Stimulated activated naive CD8-positive, alpha-beta T cell treated with anti-CD3 and anti-CD28 coated beads, Interleukin-15, Interleukin-2, amounts not matched to agents 100 ng/mL and 50 ng/mL, for 24 hours (primary cell): ENCODE measurements around the gene DIO2.

ENCODE experiments used
- H3K27ac Mint-ChIP-seq: one replicate; pipeline ENCODE4 v1.8.0; 2021; ENCODE audit warnings: mild to moderate bottlenecking, mixed read lengths
- H3K27me3 Mint-ChIP-seq: one replicate; pipeline ENCODE4 v1.8.0; 2021; ENCODE audit warnings: mixed read lengths
- H3K36me3 Mint-ChIP-seq: one replicate; pipeline ENCODE4 v1.8.0; 2021; ENCODE audit warnings: low read depth, mixed read lengths
- H3K4me1 Mint-ChIP-seq: one replicate; pipeline ENCODE4 v1.8.0; 2021; ENCODE audit warnings: low read depth, mixed read lengths
- H3K4me3 Mint-ChIP-seq: one replicate; pipeline ENCODE4 v1.8.0; 2021; ENCODE audit warnings: mild to moderate bottlenecking, mixed read lengths
- H3K9me3 Mint-ChIP-seq: one replicate; pipeline ENCODE4 v1.8.0; 2021; ENCODE audit warnings: mixed read lengths

The DIO2 gene

DNA sequence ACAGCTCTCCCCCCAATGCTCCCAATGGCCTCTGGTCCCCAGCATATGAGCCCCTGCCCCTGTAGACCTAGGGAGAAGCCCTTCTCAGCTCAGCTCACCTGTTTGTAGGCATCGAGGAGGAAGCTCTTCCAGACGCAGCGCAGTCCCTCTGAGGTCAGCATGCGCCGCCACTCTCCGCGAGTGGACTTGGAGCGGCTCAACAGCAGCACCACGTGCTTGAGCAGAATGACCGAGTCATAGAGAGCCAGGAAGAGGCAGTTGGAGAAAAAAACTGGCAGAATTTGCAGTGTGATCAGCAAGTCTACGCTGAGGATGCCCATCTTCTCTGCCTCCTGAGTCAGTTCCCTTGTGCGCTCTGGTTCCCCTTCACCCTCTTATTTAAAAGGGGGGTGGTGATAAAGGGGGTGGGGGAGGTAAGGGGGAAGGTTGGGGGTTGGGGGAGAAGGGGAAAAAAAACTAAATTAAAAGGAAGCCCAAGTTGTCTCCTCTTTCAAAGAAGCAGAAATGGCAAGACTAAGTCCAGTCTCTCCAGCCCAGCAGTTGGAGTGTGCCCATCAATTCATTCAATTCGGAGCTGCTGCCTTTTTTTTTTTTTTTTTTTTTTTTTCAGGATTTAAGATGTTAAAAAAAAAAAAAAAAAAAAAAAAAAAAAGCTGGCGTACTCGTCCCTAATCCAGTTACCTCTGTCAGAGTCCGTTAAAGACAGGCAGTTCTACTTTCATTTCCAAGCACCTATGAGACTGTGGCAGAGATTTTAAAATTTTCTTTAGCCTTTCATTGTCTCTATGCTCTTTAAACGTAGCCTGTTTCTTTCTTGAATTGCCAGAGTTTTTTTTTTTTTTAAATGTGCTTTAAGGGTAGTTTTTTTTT lies at the start of gene DIO2:
Gene DIO2, minus strand, starts transcription at position 352 of the 870 bp plus-strand sequence. Its CDS starts 32 bp downstream, at position 320.
- no peaks in the 10 kb centered on the region for H3K27me3 Mint-ChIP-seq
- no peak within 1 kb of the TSS for H3K27ac Mint-ChIP-seq
- no peak within 1 kb of the TSS for H3K4me3 Mint-ChIP-seq
- H3K9me3 Mint-ChIP-seq, result no peaks in the 10 kb centered on the region
- H3K4me1 Mint-ChIP-seq, result no peaks in the 10 kb centered on the region
- no peaks in the 10 kb centered on the region for H3K36me3 Mint-ChIP-seq

GRCh38 chr14:80260645-80261044 lies 49.3 kb upstream of the DIO2 start:
- peaks cover 11% of the 10 kb centered on the region for H3K9me3 Mint-ChIP-seq
- H3K36me3 Mint-ChIP-seq, result no peaks in the 10 kb centered on the region
- H3K4me3 Mint-ChIP-seq, result no peak overlapping the region
- H3K4me1 Mint-ChIP-seq, result no peaks in the 10 kb centered on the region
- no peak overlapping the region for H3K27ac Mint-ChIP-seq
- H3K27me3 Mint-ChIP-seq, result no peaks in the 10 kb centered on the region

GRCh38 chr14:80239631-80240030 lies 28.3 kb upstream of the DIO2 start:
- Mint-ChIP-seq H3K27me3 (no peaks in the 10 kb centered on the region), H3K4me1 (no peaks in the 10 kb centered on the region), H3K36me3 (no peaks in the 10 kb centered on the region), H3K9me3 (peaks cover 25% of the 10 kb centered on the region), H3K4me3 (no peak overlapping the region), H3K27ac (no peak overlapping the region)

DNA sequence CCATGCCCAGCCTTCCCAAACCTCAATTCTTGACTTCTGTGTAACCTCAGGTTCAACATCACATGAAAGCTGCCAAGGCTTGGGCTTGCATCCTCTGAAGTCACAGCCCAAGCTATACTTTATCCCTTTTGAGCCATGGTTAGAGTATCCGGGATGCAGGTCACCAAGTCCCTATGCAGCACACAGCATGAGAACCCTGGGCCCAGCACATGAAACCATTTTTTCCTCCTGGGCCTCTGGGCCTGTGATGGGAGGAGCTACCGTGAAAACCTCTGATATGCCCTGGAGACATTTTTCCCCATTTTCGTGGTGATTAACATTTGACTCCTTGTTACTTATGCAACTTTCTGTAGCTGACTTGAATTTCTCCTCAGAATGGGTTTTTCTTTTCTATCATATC lies 25.8 kb upstream of the DIO2 start:
- Mint-ChIP-seq H3K4me3 (no peak overlapping the region), H3K36me3 (no peaks in the 10 kb centered on the region), H3K27me3 (no peaks in the 10 kb centered on the region), H3K27ac (no peak overlapping the region), H3K9me3 (peaks cover 22% of the 10 kb centered on the region), H3K4me1 (no peaks in the 10 kb centered on the region)

DNA sequence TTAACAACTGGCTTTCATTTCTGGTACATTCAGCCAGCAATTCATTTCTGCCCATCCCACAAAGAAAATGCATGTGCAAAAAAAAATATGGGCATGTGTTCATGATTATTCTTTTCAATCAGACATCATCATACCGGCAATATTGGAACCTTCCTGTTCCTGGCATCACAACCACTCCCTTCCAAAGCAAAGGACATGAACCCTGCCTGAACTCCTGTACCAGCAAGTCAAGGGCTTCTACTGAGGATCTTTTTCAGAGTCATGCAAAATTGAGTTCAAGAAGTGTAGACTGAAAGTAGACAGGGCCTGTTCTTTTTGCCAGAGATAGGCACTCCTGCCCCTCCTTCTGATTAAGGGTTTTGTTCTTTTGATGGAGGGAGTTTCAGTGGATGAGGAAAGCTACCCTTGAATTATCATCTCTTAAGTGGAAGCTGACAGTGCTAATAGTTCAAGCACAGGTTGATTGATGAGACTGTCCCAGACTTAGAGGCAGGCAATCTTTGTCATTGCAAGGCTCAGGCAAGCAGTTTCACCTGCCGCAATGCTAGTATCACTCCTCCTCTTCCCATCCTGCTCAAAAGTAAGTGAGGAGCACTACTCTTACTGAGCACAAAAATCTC lies 22.3 kb upstream of the DIO2 start:
- Mint-ChIP-seq H3K4me1 (no peaks in the 10 kb centered on the region), H3K4me3 (no peak overlapping the region), H3K27ac (no peak overlapping the region), H3K27me3 (no peaks in the 10 kb centered on the region), H3K36me3 (no peaks in the 10 kb centered on the region), H3K9me3 (peaks cover 22% of the 10 kb centered on the region)

DNA sequence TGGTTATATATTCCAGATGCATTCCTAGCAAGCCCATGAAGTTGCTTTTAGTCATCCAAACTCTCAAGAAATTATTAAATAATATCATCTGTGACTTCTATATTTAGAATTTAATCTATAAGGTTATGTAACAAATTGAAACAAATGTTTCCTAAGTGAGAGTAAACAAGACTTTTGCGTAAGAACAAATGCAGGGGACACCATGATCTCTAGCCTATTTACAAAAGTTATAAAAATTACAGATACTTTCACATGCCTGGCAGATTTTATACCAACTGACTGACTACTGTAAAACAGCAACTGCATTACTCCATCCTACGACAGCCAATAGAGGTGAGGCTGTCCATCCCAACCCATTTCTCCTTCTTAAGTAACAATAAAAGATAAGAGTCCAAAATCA lies 20.4 kb upstream of the DIO2 start:
- Mint-ChIP-seq H3K4me1 (no peaks in the 10 kb centered on the region), H3K36me3 (no peaks in the 10 kb centered on the region), H3K27ac (no peak overlapping the region), H3K27me3 (no peaks in the 10 kb centered on the region), H3K9me3 (peaks cover 17% of the 10 kb centered on the region), H3K4me3 (no peak overlapping the region)

GRCh38 chr14:80223696-80224465 lies 12.6 kb upstream of the DIO2 start:
- Mint-ChIP-seq H3K9me3 (peaks cover 11% of the 10 kb centered on the region), H3K27ac (no peak overlapping the region), H3K36me3 (no peaks in the 10 kb centered on the region), H3K4me1 (no peaks in the 10 kb centered on the region), H3K4me3 (no peak overlapping the region), H3K27me3 (no peaks in the 10 kb centered on the region)

DNA sequence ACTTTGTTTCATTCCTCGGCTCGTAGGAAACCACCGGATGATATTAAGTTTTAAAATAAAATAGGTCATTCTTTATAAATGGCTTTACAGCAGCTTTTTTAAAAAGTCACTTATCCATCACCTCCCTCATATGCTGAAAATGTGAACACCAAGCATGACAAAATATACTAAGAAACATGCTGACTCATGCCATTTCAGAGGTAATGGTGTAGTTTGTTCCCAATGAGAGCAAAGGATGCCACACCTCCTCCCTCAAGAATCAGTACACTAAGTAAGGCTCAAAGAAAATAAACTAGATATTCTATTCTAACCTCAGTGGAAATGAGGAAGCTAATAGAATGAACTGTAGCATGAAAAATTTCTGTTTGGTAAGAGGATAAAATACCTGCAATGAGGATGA lies 5.5 kb upstream of the DIO2 start:
- H3K36me3 Mint-ChIP-seq, result no peaks in the 10 kb centered on the region
- no peaks in the 10 kb centered on the region for H3K27me3 Mint-ChIP-seq
- H3K27ac Mint-ChIP-seq, result no peak overlapping the region

DNA sequence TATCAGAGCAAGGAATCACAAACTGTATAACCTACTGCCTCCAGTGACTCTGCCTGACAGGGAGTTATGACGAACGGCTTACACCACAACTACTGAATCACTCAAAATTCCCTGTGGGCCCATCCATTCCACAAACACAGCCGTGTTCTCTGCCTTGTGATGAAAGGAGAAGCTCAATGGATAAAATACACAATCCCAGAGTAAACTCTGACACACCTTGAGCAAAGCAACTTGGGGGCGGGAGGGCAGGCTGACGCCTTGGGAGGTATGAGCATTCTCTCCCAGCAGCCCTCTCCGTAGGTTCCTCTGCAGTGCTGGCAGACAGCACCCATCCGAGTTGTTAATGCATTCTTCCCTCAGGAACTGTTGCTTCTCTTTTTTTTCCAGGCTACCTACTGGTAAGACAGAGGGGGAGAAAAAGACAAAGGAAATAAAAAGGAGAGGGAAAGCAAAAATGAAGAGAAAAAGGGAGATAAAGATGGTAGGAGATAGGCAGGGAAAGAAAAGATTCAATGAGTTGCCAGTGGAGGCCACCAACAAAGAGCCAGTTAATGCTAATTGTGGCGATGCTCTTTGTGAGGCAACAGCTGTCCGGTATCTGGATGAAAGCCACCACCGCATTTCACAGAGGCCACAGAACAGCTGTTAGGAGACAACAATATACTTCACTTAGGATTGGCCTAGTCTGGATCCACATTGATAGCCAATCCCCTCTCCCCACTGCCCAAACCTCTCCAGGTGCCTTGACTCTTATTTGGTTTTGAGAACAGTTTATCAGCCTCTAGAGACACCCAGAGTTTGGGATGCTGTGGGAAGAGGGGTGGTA lies 4.7 kb upstream of the DIO2 start:
- H3K27ac Mint-ChIP-seq, result no peak overlapping the region
- H3K36me3 Mint-ChIP-seq, result no peaks in the 10 kb centered on the region
- no peaks in the 10 kb centered on the region for H3K27me3 Mint-ChIP-seq
- H3K4me1 Mint-ChIP-seq, result no peaks in the 10 kb centered on the region
- peaks cover 6% of the 10 kb centered on the region for H3K9me3 Mint-ChIP-seq
- no peak overlapping the region for H3K4me3 Mint-ChIP-seq

More for the DNA sequence above, 5.5 kb upstream of the DIO2 start:
- Mint-ChIP-seq H3K4me1 (no peaks in the 10 kb centered on the region), H3K4me3 (no peak overlapping the region), H3K9me3 (peaks cover 6% of the 10 kb centered on the region)

- Mint-ChIP-seq H3K4me3 (no peak overlapping the region), H3K27me3 (no peaks in the 10 kb centered on the region), H3K36me3 (no peaks in the 10 kb centered on the region), H3K4me1 (no peaks in the 10 kb centered on the region), H3K27ac (no peak overlapping the region), H3K9me3 (peaks cover 6% of the 10 kb centered on the region)
Measured at GRCh38 chr14:80215081-80215480, 3.8 kb upstream of the DIO2 start.

GRCh38 chr14:80213602-80214001 lies 2.3 kb upstream of the DIO2 start:
- Mint-ChIP-seq H3K27me3 (no peaks in the 10 kb centered on the region), H3K9me3 (no peaks in the 10 kb centered on the region), H3K36me3 (no peaks in the 10 kb centered on the region), H3K27ac (no peak overlapping the region), H3K4me1 (no peaks in the 10 kb centered on the region), H3K4me3 (no peak overlapping the region)

GRCh38 chr14:80212023-80212397 lies 706 bp upstream of the DIO2 start:
- Mint-ChIP-seq H3K36me3 (no peaks in the 10 kb centered on the region), H3K4me3 (no peak overlapping the region), H3K27ac (no peak overlapping the region), H3K27me3 (no peaks in the 10 kb centered on the region), H3K4me1 (no peaks in the 10 kb centered on the region), H3K9me3 (no peaks in the 10 kb centered on the region)

DNA sequence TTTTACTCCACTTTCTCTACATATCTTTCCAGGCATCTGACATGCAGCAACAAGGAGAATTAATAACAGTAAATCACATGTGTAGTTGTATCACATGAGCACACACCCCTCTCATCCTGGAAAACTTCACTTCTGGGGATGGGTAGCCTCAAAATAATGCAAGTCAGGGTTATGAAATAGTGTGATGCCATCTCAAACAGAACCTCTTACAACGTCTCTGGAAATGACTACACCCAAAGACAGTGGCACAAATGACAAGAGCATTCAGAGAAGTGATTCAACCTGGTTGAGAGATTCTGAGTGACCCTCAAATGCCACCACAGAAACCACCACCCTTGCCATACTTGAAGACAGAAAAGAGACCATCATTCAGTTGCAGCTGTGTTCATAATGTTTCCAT lies 2.8 kb downstream of the DIO2 start:
- Mint-ChIP-seq H3K27ac (no peak overlapping the region), H3K4me1 (no peaks in the 10 kb centered on the region), H3K27me3 (no peaks in the 10 kb centered on the region), H3K36me3 (no peaks in the 10 kb centered on the region), H3K9me3 (no peaks in the 10 kb centered on the region), H3K4me3 (no peak overlapping the region)

GRCh38 chr14:80206351-80207080 lies 4.8 kb downstream of the DIO2 start:
- Mint-ChIP-seq H3K27ac (no peak overlapping the region), H3K9me3 (no peaks in the 10 kb centered on the region), H3K4me3 (no peak overlapping the region), H3K4me1 (no peaks in the 10 kb centered on the region), H3K27me3 (no peaks in the 10 kb centered on the region), H3K36me3 (no peaks in the 10 kb centered on the region)
